Activated CD8-positive, alpha-beta memory T cell treated with anti-CD3 and anti-CD28 coated beads, Interleukin-2, amount 50 U/mL, for 4 hours (primary cell): ENCODE data around the gene TEX264.
"Not testable (repeated sequence)": the region's sequence is repeated elsewhere in the genome, so short reads cannot be mapped to it uniquely, and the experiment has no call there.

Experiments
- DNase-seq: peaks from one replicate; pipeline ENCODE4 v3.0.0-alpha.2; 2020

The TEX264 gene

DNA sequence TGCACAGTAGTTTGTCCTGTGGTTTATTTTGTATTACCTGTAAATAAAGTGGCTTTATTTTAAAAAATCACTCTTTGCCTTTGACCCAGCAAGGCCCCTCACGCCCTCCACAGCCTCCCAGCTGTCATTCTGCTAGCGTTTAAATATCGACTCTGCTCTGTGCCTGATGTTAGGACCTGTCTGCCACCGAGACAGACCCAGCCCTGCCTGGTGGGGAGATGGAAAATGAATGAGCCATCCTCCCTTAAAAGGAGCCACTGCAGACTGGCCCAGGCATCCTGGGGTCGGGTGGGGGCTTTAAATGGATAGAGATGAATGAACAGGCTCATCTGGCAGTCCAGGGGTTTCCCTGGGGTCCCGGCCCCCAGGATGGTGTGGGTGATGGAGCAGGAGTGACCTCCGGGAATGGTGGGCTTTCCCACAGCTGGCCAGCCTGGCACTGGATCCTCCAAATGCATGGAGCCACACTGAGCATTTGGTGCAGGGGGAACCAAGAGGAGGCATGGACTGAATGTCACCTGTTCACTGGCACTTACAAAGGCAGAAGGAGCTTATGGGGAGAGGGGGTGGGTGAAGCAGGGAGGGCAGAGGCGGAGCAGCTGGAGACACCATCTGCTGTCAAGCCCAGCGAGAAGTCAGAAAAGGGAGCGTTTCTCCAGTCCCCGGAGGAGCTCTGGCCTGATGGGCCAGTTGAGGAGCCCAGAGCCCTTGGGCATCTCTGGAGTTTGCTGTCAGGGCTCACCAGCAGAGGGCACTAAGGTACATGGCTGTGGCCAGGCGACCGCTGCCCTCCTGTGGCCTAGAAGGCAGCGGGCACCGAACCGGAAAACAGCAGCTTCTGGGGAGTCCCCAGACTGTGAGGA is 47.7 kb downstream of the TEX264 start:
- DNase-seq: no peak

- DNase-seq: no peak
Measured at GRCh38 chr3:51719410-51720025, 48.5 kb downstream of the TEX264 start.

DNA sequence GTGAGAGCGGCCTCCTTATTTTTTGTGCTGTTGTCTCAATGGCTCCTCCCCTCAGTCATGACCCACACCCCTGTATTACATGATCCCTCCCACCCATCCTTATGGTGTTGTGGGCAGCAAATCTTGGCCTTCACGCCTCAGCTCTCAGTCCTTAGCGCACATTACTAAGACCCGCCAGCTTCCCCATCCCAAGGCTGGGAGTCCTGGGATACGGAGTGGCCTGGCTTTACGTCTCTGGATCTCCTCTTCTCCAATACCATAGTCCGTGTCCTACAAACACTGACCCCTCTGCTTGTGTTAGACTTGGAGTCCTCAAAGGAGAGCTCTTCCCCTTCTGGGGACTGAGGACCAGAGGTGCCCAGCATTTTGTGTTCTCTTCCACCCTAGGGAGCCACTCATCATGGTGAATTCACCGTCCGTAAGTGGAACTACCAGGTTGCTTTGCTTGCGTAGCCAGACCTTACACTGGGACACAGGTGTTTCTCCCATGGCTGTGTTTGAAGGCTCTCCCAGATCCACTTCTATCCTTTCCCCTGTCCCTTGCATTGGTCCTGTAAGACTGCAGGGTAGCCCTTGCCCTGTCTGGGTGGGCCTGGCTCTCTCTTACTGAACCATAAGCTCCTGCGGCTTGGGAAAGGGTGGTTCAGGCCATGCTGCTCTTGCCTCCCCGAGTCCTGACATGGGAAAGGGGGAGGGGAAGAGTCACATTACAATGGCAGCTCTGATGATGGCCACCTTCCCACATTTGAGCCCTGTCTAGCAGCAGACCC is 49.4 kb downstream of the TEX264 start:
- no peak for DNase-seq

DNA sequence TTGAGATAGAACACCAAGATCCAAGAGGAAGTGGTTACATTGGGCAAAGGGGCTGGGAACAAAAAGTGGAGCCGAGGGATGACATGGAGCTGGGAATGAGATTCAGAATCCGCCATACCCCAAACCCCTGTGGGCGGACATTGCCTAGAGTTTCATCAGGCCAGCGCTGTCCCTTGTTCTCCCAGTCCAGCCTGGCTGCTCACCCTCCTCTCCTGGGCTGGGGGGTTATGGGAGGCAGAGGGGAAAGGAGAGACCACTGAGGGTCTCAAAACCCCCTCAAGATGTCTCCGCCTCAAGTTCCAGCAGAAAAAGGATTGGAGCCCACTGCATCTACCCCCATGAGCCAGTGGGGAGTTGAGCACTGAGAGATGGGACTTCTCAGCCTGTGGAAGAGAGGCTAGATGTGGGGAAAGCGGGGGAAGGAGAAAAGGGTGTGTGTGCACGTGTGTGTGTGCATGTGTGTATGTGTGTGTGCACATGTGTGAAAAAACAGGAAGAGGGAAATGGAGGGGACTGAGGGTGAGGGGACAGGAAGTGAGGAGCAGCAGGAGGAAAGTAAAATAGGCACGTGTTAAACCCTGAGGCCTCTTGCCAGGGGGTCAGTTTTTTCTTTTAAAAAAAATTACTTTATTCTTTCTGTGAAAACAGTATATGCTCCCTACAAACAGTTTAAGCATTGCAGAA is 50.2 kb downstream of the TEX264 start:
- DNase-seq: no peak

DNA sequence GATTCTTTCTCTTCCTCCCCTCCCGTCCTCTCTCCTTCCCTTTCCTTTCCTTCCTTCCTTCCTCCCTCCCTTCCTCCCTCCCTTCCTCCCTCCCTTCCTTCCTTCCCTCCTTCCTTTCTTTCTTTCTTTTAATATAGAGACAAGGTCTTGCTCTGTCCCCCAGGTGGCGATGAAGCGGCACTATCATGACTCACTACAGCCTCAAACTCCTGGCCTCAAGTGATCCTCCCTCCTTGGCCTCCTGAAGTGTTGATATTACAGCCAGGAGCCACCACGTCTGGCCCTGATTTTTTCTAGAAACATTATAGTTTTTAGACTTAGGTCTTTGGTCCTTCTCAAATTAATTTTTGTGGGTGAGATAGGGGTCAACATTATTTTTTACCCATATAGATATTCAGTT is 51.3 kb downstream of the TEX264 start:
- DNase-seq: no peak

- no peak for DNase-seq
Measured at GRCh38 chr3:51727500-51727899, 56.4 kb downstream of the TEX264 start.

DNA sequence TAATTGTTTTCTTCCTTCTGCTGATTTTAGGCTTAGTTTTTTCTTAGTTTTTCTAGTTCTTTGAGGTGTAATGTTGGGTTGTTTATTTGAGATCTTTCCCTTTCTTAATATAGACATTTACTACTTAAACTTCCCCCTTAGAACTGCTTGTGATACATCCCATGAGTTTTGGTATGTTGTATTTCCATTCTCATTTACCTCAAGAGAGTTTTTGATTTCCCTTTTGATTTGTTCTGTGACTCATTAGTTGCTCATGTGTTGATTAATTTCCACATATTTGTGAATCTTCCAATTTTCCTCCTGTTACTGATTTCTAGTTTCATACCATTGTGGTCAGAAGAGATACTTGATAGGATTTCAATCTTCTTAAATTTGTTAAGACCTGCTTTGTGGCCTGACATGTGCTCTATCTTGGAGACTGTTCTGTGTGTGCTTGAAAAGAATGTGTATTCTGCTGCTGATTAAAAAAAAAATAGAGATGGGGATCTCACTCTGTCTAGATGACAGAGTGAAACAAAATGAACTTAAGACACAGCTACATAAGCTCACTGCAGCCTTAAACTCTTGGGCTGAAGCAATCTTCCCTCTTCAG is 58.1 kb downstream of the TEX264 start:
- DNase-seq: no peak

GRCh38 chr3:51733859-51734571 is 63.0 kb downstream of the TEX264 start:
- DNase-seq: no peak

DNA sequence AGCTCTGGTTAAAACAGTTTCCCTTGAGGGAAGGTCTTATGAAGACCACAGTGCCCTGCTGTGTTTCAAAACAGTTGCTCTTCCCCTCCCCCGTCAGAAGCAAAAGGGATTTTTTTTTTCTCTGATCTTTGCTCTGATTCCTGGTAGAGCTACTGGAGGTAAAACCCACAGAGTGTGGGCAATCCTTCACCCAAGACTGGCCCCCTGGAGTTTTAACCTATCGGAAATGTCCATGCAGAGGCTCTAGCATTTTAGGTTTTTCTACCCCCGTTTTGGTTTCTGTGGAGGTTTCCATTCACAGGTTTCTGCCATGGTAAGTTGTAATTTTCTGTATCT is 63.5 kb downstream of the TEX264 start:
- no peak for DNase-seq

DNA sequence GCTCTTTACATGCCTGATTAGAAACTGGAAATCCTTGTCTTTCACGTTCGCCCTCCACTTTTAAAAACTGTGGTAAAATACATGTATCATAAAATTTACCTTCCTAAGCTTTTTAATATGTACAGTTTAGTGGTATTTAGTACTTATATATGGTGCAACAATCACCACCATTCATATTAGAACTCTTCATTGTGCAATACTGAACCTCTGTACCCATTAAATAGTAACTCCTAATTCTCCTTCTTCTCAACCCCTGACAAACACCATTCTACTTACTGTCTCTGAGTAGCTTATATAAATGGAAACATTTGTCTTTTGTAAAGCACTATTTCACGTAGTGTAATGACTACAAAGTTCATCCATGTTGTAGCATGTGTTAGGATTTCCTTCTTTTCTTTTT is 64.0 kb downstream of the TEX264 start:
- DNase-seq: no peak

- DNase-seq: no peak
Measured at GRCh38 chr3:51735950-51736349, 64.9 kb downstream of the TEX264 start.

DNA sequence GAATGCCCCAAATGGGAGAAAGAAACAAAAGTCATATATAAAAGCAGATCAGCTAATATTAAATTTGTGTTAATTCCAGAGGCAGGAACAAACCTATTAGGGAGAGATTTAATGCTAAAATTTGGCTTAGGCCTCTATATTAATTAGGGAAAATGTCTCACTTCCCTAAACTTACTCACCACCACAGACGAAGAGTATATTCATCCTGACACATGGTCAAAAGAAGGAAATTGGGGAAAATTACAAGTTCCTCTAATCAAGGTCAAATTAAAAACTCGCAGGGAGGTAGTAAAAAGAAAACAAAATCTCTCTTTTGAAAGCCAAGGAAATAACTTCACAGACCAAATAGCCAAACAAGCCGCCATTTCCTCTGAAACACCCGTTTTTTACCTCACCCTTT is 68.1 kb downstream of the TEX264 start:
- DNase-seq: no peak

DNA sequence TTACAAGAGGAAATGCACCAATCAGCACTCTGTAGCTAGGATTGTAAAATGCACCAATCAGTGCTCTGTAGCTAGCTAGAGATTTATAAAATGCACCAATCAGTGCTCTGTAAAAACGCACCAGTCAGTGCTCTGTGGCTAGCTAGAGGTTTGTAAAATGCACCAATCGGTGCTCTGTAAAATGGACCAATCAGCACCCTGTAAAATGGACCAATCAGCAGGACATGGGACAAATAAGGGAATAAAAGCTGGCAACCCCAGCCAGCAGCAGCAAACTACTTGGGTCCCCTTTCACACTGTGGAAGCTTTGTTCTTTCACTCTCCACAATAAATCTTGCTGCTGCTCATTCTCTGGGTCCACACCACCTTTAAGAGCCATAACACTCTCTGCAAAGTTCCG is 71.3 kb downstream of the TEX264 start:
- DNase-seq: not testable (repeated sequence)

GRCh38 chr3:51742978-51743377 is 71.9 kb downstream of the TEX264 start:
- DNase-seq: not testable (repeated sequence)

DNA sequence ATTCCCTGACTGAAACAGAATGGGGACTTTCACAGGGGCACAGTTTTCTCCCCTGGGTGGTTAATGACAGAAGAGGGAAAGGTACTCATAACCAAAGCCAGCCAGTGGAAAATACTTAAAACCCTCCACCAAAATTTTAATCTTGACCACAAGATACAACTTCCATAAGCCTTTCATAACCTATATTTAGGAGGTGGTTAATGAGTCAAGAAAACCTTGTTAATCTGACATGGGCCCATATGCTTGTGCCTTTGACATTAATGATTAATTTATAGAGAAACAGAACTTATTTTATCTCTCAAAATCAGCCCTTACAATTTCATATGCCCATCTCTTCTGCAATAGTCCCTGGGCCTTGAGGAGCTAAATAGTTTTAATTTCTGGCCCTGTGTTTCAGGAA is 76.8 kb downstream of the TEX264 start:
- DNase-seq: no peak

DNA sequence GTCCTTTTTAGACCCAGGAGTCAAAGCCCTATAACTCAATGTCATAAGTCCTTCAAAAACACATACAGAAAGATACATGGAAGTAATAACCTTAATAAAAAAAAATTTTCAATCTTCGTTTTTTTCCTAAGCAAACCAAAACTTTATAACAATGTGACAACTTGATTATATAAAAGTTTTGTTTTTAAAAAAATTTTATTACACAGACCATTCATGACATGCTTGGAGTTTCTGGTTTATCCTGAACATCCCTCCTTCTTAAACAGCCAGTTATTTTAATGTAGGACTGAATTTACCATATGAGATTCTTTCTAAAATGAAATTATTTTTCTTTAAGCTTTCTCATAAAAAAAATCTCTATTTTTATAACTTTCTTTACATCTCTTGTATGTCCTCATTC is 77.3 kb downstream of the TEX264 start:
- DNase-seq: no peak

- no peak for DNase-seq
Measured at GRCh38 chr3:51750878-51751277, 79.8 kb downstream of the TEX264 start.

- DNase-seq: no peak
Measured at GRCh38 chr3:51751287-51751686, 80.2 kb downstream of the TEX264 start.
